ENCODE measurements around the gene BAIAP2L1.

The BAIAP2L1 gene

GRCh38 chr7:98257701-98258100, 143.2 kb downstream of the BAIAP2L1 start:
- no peak for DNase-seq

- no peak for DNase-seq
These were observed 144.5 kb downstream of the BAIAP2L1 start for GRCh38 chr7:98256431-98256830.

GRCh38 chr7:98254951-98255610, 145.8 kb downstream of the BAIAP2L1 start:
- no peak for DNase-seq

- DNase-seq, result no peak
These were observed 146.4 kb downstream of the BAIAP2L1 start for GRCh38 chr7:98254516-98254915.

- no peak for DNase-seq
These were observed 148.3 kb downstream of the BAIAP2L1 start for GRCh38 chr7:98252425-98253054.

DNA sequence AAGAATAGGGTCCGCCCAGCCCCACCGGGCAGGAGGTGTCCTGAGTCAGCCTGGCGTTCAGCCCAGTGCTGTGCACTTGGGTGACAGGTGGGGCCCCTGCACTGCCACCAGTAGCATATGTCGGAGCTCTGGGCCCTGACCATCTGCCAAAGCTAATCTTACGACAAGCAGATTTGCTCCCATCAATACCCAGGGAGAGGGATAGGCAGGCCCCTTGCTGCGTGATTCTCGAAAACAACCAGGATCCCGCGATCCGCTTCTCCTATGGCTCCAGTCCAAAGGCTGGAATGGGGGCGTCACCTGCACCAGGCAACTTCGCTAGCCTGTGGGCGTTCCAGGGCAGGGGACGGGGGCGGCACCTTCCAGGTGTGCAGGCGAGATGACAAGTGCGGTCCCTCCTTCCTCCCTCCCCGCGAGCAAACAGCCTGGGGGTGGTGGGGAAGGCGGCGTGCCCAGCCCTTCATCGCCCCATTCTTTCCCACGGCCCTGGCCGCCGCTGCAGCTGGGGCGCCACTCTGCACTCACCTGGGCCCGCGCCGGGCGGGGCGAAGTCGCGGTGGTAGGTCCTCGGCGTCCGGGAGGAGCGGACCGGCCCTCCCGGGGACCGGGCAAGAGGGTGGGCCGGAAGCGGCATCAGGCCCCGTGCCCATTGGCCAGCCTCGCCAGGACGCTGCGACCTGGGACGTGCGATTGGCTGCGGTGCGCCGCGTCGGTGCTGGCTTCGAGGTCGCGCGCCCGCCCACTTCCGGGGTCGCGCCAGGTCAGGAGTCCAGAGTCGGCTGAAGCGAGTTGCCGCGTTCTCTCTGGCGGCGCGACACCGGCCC, 149.1 kb downstream of the BAIAP2L1 start, which contains the start of gene TECPR1:
Gene TECPR1 (minus strand): TSS at position 632 of the 824 bp plus-strand sequence. CDS start 6,086 bp downstream, outside the sequence.
- peak; percentile 64 for DNase-seq

DNA sequence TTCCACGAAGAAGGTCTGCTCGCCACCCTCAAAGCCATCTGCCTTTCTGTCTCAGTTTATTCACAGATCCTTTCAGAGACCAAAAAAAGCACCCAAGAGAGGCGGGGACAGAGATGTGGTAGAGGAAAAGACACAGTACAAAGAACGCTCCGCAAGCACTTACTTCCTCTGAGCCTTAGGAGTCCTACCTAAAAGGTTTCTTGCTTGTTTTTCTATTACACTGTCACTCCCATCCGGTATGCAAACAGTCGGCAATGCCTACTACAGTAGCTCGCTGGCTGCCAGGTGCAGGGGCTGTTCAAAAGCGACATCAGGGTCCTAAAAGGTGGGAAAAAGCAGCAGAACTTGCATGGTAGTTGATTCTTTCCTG, 149.7 kb downstream of the BAIAP2L1 start:
- peak; percentile 4 for DNase-seq

GRCh38 chr7:98250789-98251188, 150.1 kb downstream of the BAIAP2L1 start:
- peak; percentile 17 for DNase-seq

GRCh38 chr7:98249106-98249505, 151.8 kb downstream of the BAIAP2L1 start:
- DNase-seq, result no peak

- no peak for DNase-seq
These were observed 152.7 kb downstream of the BAIAP2L1 start for GRCh38 chr7:98248156-98248555.

- no peak for DNase-seq
These were observed 156.0 kb downstream of the BAIAP2L1 start for GRCh38 chr7:98244871-98245270.

DNA sequence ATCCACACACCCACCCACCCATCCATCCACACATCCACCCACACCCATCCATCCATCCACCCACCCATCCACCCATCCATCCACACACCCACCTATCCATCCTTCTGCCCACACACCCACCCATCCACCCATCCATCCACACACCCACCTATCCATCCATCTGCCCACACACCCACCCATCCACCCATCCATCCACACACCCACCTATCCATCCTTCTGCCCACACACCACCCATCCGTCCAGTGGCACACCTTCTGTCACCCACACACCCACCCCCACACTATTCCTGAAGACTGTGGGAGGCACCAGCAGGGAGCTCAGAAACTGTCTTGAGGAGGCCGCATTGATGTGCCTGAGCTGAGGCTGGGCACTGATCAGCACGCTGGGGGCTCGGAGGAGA, 158.0 kb downstream of the BAIAP2L1 start:
- DNase-seq, result no peak

DNA sequence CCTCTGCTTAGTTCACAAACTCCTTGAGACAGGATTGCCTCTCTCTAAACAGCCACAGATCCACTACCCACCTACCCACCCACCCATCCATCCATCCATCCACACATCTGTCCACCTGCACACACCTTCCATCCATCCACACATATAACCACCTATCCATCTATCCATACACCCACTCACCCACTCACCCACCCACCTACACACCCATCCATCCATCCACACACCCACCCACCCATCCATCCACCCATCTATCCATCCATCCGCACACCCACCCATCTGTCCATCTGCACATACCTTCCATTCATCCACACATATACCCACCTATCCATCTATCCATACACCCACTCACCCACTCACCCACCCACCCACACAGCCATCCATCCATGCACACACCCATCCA, 158.5 kb downstream of the BAIAP2L1 start:
- DNase-seq, result no peak

- no peak for DNase-seq
These were observed 159.1 kb downstream of the BAIAP2L1 start for GRCh38 chr7:98241674-98242241.

All from activated T-cell treated with anti-CD3 and anti-CD28 coated beads for 4 hours (primary cell).